GM12878 (cell line): ENCODE data around the gene MPPED1.

Experiments
- CHD4 ChIP-seq: fragments of 200-600 bp; sonication (generic); IDR thresholded peaks from 2 replicates; pipeline ENCODE4 v1.6.1; 2016; ENCODE audit warnings: mild to moderate bottlenecking
- CREM ChIP-seq: IDR thresholded peaks from 2 replicates; pipeline ENCODE4 v1.6.1; 2014; ENCODE audit warnings: antibody characterized with exemption, low read depth
- PAX8 ChIP-seq: fragments of 450-650 bp; IDR thresholded peaks from 2 replicates; pipeline ENCODE4 v1.6.1; 2017; ENCODE audit warnings: mild to moderate bottlenecking, moderate library complexity
- RAD51 ChIP-seq: fragments of 450-650 bp; IDR thresholded peaks from 2 replicates; pipeline ENCODE4 v1.6.1; 2016; ENCODE audit warnings: moderate library complexity, mild to moderate bottlenecking, inconsistent platforms
- RBBP5 ChIP-seq: fragments of 200-600 bp; sonication (generic); conservative IDR thresholded peaks from 2 replicates; pipeline ENCODE4 v1.6.1; 2016
- TF ChIP-seq, protein P1 (sequence below), 3 experiments: IDR thresholded peaks in 2 of 3; conservative IDR thresholded peaks in 1 of 3; 2 replicates each; pipeline ENCODE4 v1.5.1; 2011; ENCODE audit warnings: low read depth in 3 of 3, low read length in 3 of 3, mild to moderate bottlenecking in 3 of 3, control low read depth in 2 of 3, moderate library complexity in 2 of 3, inconsistent platforms in 1 of 3, mixed read lengths in 1 of 3; ENCODE audit not compliant: control insufficient read depth in 2 of 3, insufficient read depth in 1 of 3; ENCODE audit errors: extremely low read depth in 1 of 3

DNA sequence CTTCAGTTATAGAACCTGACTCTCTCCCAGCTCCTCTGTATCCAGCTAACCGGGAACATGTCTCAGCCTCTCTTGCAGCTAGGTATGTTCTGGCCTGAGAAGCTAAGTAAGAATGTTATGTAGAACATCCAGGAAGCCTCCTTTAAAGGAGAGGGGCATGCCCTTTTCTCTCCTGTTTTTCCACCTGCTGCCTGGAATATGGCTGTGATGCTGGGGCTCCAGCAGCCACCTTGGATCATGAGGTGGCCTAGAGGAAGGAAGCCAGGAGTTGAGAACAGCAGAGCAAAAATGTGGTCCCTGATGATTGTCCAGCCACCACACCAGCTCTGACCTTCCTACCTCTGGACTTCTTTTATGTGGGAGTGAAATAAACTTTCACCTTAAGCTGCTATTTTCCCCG lies 117.6 kb downstream of the MPPED1 start:
- TF ChIP-seq, protein P1, sequence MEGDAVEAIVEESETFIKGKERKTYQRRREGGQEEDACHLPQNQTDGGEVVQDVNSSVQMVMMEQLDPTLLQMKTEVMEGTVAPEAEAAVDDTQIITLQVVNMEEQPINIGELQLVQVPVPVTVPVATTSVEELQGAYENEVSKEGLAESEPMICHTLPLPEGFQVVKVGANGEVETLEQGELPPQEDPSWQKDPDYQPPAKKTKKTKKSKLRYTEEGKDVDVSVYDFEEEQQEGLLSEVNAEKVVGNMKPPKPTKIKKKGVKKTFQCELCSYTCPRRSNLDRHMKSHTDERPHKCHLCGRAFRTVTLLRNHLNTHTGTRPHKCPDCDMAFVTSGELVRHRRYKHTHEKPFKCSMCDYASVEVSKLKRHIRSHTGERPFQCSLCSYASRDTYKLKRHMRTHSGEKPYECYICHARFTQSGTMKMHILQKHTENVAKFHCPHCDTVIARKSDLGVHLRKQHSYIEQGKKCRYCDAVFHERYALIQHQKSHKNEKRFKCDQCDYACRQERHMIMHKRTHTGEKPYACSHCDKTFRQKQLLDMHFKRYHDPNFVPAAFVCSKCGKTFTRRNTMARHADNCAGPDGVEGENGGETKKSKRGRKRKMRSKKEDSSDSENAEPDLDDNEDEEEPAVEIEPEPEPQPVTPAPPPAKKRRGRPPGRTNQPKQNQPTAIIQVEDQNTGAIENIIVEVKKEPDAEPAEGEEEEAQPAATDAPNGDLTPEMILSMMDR (IDR thresholded peaks at IDR 0.05 in 2 of 3, conservative IDR thresholded peaks at IDR 0.05 in 1 of 3; ENCODE audit: control insufficient read depth in 2 of 3, extremely low read depth in 1 of 3, insufficient read depth in 1 of 3, low read depth in 3 of 3, low read length in 3 of 3) = no peak
- TF ChIP-seq CHD4 (no peak), RAD51 (no peak), PAX8 (no peak), CREM (no peak), RBBP5 (no peak)
